HepG2 (cell line): Measurements from ENCODE around the gene TBC1D7. TPM values are rescaled to one million over a fixed set of nuclear protein-coding genes. Genes with fewer than 3 reads are reported as not detected.

Source experiments
- GABPB1 ChIP-seq: IDR thresholded peaks from 2 replicates; pipeline ENCODE4 v1.6.1; 2016; ENCODE audit warnings: mild to moderate bottlenecking, missing genetic modification reagents, moderate library complexity, missing compliant biosample characterization
- HMG20B ChIP-seq: conservative IDR thresholded peaks from 2 replicates; pipeline ENCODE4 v1.6.1; 2016; ENCODE audit warnings: missing genetic modification reagents, missing compliant biosample characterization
- IKZF4 ChIP-seq: sonication (generic); formaldehyde crosslinking; IDR thresholded peaks from 2 replicates; pipeline ENCODE4 v1.5.1; 2020; ENCODE audit warnings: borderline replicate concordance, mild to moderate bottlenecking, low read depth, missing genetic modification reagents; ENCODE audit errors: not compliant biosample characterization
- SMAD1 ChIP-seq: sonication (generic); formaldehyde crosslinking; IDR thresholded peaks from 2 replicates; pipeline ENCODE4 v1.4.0; 2020; ENCODE audit warnings: missing genetic modification reagents, low read depth, mild to moderate bottlenecking, borderline replicate concordance
- SMARCE1 ChIP-seq: fragments of 450-650 bp; IDR thresholded peaks from 2 replicates; pipeline ENCODE4 v1.6.1; 2017; ENCODE audit warnings: borderline replicate concordance
- SMC3 ChIP-seq: IDR thresholded peaks from 2 replicates; pipeline ENCODE4 v1.6.1; 2011; ENCODE audit warnings: low read length, improper control_type of control experiment
- TCF7 ChIP-seq: sonication (generic); IDR thresholded peaks from 2 replicates; pipeline ENCODE4 v1.6.1; 2016; ENCODE audit warnings: antibody characterized with exemption, low read depth
- TMF1 ChIP-seq: sonication (generic); formaldehyde crosslinking; IDR thresholded peaks from 2 replicates; pipeline ENCODE4 v1.8.1; 2022; ENCODE audit warnings: low read depth, missing genetic modification reagents
- ZFP1 ChIP-seq: IDR thresholded peaks from 2 replicates; pipeline ENCODE4 v1.6.1; 2016
- ZKSCAN8 ChIP-seq: IDR thresholded peaks from 2 replicates; pipeline ENCODE4 v1.6.1; 2016; ENCODE audit warnings: borderline replicate concordance, missing genetic modification reagents, missing compliant biosample characterization
- ZMAT5 ChIP-seq: sonication (generic); formaldehyde crosslinking; IDR thresholded peaks from 2 replicates; pipeline ENCODE4 v1.5.0; 2020; ENCODE audit warnings: mild to moderate bottlenecking, low read depth, missing genetic modification reagents, borderline replicate concordance
- ZNF10 ChIP-seq: sonication (generic); formaldehyde crosslinking; IDR thresholded peaks from 2 replicates; pipeline ENCODE4 v1.4.0; 2020; ENCODE audit warnings: mild to moderate bottlenecking, low read depth, missing genetic modification reagents, borderline replicate concordance
- ZNF317 ChIP-seq: sonication (generic); formaldehyde crosslinking; IDR thresholded peaks from 2 replicates; pipeline ENCODE4 v1.5.0; 2020; ENCODE audit warnings: mild to moderate bottlenecking, missing genetic modification reagents
- ZNF543 ChIP-seq: sonication (generic); formaldehyde crosslinking; IDR thresholded peaks from 2 replicates; pipeline ENCODE4 v1.4.0; 2020; ENCODE audit warnings: mild to moderate bottlenecking, missing genetic modification reagents
- ZNF839 ChIP-seq: sonication (generic); formaldehyde crosslinking; IDR thresholded peaks from 2 replicates; pipeline ENCODE4 v1.4.0; 2020; ENCODE audit warnings: missing genetic modification reagents, mild to moderate bottlenecking, borderline replicate concordance
- polyA plus RNA-seq, 8 experiments: library from polyadenylated mRNA; depleted of rRNA in 3 of 8; stranded (reverse) in 7 of 8; unstranded in 1 of 8; fragments of >200 nt; fragmentation: Illumina TruSeq in 4 of 8; extraction: Trizol in 4 of 8; gene quantifications; 2 replicates each; pipeline versions ENCODE4 v1.2.1 to v1.2.3, GENCODE V29; 2011 to 2016; ENCODE audit warnings: low read depth in 4 of 8, missing spikeins in 1 of 8, mixed read lengths in 1 of 8; ENCODE audit not compliant: insufficient read depth in 1 of 8
- total RNA-seq, 5 experiments: library from RNA; depleted of rRNA; stranded (reverse); fragments of >200 nt; fragmentation: Illumina TruSeq; extraction: Trizol; gene quantifications; 2 replicates each; pipeline ENCODE4 v1.2.3, GENCODE V29; 2016; ENCODE audit warnings: low read depth in 1 of 5
- TF ChIP-seq, protein P1 (sequence below): sonication (generic); formaldehyde crosslinking; IDR thresholded peaks from 2 replicates; pipeline ENCODE4 v1.9.0; 2021; ENCODE audit warnings: missing genetic modification reagents, borderline replicate concordance
- TF ChIP-seq, protein P2 (sequence below): sonication (generic); IDR thresholded peaks from 2 replicates; pipeline ENCODE4 v1.6.1; 2016; ENCODE audit warnings: low read depth, borderline replicate concordance
- TF ChIP-seq, protein P3 (sequence below): sonication (generic); formaldehyde crosslinking; IDR thresholded peaks from 2 replicates; pipeline ENCODE4 v1.4.0; 2020; ENCODE audit warnings: missing genetic modification reagents, borderline replicate concordance
- TF ChIP-seq, protein P4 (sequence below): sonication (generic); formaldehyde crosslinking; IDR thresholded peaks from 2 replicates; pipeline ENCODE4 v1.9.0; 2021; ENCODE audit warnings: missing genetic modification reagents, mild to moderate bottlenecking, borderline replicate concordance

TBC1D7 gene
- total and polyA plus RNA-seq, 2 of the 13 experiments (the other 11 are each of a cell fraction or from before 2014, with no cell fraction given) = 23.3 to 30.8 TPM

- TF ChIP-seq, protein P1, sequence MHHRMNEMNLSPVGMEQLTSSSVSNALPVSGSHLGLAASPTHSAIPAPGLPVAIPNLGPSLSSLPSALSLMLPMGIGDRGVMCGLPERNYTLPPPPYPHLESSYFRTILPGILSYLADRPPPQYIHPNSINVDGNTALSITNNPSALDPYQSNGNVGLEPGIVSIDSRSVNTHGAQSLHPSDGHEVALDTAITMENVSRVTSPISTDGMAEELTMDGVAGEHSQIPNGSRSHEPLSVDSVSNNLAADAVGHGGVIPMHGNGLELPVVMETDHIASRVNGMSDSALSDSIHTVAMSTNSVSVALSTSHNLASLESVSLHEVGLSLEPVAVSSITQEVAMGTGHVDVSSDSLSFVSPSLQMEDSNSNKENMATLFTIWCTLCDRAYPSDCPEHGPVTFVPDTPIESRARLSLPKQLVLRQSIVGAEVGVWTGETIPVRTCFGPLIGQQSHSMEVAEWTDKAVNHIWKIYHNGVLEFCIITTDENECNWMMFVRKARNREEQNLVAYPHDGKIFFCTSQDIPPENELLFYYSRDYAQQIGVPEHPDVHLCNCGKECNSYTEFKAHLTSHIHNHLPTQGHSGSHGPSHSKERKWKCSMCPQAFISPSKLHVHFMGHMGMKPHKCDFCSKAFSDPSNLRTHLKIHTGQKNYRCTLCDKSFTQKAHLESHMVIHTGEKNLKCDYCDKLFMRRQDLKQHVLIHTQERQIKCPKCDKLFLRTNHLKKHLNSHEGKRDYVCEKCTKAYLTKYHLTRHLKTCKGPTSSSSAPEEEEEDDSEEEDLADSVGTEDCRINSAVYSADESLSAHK (CRISPR knock-in tag) = no peak
- TF ChIP-seq GABPB1 (no peak), SMC3 (peak; percentile 65), ZNF839 (CRISPR knock-in tag) (no peak), IKZF4 (CRISPR knock-in tag) (no peak), ZNF317 (no peak), TCF7 (no peak), ZKSCAN8 (CRISPR knock-in tag) (peak; percentile 94), TMF1 (CRISPR knock-in tag) (no peak), ZMAT5 (no peak), ZNF10 (CRISPR knock-in tag) (no peak), ZNF543 (CRISPR knock-in tag) (no peak), SMAD1 (CRISPR knock-in tag) (no peak), HMG20B (CRISPR knock-in tag) (no peak), ZFP1 (CRISPR knock-in tag) (no peak), SMARCE1 (no peak)
- TF ChIP-seq, protein P2, sequence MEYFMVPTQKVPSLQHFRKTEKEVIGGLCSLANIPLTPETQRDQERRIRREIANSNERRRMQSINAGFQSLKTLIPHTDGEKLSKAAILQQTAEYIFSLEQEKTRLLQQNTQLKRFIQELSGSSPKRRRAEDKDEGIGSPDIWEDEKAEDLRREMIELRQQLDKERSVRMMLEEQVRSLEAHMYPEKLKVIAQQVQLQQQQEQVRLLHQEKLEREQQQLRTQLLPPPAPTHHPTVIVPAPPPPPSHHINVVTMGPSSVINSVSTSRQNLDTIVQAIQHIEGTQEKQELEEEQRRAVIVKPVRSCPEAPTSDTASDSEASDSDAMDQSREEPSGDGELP = no peak
- TF ChIP-seq, protein P3, sequence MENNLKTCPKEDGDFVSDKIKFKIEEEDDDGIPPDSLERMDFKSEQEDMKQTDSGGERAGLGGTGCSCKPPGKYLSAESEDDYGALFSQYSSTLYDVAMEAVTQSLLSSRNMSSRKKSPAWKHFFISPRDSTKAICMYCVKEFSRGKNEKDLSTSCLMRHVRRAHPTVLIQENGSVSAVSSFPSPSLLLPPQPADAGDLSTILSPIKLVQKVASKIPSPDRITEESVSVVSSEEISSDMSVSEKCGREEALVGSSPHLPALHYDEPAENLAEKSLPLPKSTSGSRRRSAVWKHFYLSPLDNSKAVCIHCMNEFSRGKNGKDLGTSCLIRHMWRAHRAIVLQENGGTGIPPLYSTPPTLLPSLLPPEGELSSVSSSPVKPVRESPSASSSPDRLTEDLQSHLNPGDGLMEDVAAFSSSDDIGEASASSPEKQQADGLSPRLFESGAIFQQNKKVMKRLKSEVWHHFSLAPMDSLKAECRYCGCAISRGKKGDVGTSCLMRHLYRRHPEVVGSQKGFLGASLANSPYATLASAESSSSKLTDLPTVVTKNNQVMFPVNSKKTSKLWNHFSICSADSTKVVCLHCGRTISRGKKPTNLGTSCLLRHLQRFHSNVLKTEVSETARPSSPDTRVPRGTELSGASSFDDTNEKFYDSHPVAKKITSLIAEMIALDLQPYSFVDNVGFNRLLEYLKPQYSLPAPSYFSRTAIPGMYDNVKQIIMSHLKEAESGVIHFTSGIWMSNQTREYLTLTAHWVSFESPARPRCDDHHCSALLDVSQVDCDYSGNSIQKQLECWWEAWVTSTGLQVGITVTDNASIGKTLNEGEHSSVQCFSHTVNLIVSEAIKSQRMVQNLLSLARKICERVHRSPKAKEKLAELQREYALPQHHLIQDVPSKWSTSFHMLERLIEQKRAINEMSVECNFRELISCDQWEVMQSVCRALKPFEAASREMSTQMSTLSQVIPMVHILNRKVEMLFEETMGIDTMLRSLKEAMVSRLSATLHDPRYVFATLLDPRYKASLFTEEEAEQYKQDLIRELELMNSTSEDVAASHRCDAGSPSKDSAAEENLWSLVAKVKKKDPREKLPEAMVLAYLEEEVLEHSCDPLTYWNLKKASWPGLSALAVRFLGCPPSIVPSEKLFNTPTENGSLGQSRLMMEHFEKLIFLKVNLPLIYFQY (CRISPR knock-in tag) = no peak
- TF ChIP-seq, protein P4, sequence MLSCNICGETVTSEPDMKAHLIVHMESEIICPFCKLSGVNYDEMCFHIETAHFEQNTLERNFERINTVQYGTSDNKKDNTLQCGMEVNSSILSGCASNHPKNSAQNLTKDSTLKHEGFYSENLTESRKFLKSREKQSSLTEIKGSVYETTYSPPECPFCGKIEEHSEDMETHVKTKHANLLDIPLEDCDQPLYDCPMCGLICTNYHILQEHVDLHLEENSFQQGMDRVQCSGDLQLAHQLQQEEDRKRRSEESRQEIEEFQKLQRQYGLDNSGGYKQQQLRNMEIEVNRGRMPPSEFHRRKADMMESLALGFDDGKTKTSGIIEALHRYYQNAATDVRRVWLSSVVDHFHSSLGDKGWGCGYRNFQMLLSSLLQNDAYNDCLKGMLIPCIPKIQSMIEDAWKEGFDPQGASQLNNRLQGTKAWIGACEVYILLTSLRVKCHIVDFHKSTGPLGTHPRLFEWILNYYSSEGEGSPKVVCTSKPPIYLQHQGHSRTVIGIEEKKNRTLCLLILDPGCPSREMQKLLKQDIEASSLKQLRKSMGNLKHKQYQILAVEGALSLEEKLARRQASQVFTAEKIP = no peak
Observed at GRCh38 chr6:13331516-13332348, 3.4 kb upstream of the TBC1D7 start (continued).
